Rectal smooth muscle tissue (tissue), 1 donor: ENCODE results near the gene GRM8.
"Not testable (repeated sequence)": the region's sequence is repeated elsewhere in the genome, so short reads cannot be mapped to it uniquely, and the experiment has no call there.

Experiments
- H3K27ac ChIP-seq: one replicate; pipeline ENCODE4 v1.7.0; 2013; ENCODE audit warnings: low read depth, low read length, inconsistent platforms
- H3K27me3 ChIP-seq: one replicate; pipeline ENCODE4 v1.7.0; 2013; ENCODE audit warnings: low read length; ENCODE audit not compliant: control insufficient read depth, insufficient read depth
- H3K36me3 ChIP-seq: one replicate; pipeline ENCODE4 v1.7.0; 2013; ENCODE audit warnings: low read length; ENCODE audit not compliant: control insufficient read depth, insufficient read depth
- H3K4me1 ChIP-seq: one replicate; pipeline ENCODE4 v1.7.0; 2013; ENCODE audit warnings: low read length; ENCODE audit not compliant: control insufficient read depth, insufficient read depth
- H3K4me3 ChIP-seq: one replicate; pipeline ENCODE4 v1.7.0; 2013; ENCODE audit warnings: low read length
- H3K9ac ChIP-seq: one replicate; pipeline ENCODE4 v1.7.0; 2013; ENCODE audit warnings: low read length

Gene GRM8

GRCh38 chr7:126924477-126924876, 328.3 kb downstream of the GRM8 start:
- Histone ChIP-seq H3K27ac (no peak overlapping the region), H3K9ac (no peak overlapping the region), H3K36me3 (no peaks in the 10 kb centered on the region), H3K4me1 (no peaks in the 10 kb centered on the region), H3K4me3 (no peak overlapping the region), H3K27me3 (no peaks in the 10 kb centered on the region)

GRCh38 chr7:126911627-126912026, 341.1 kb downstream of the GRM8 start:
- H3K4me1 ChIP-seq, H3K36me3 ChIP-seq, H3K27me3 ChIP-seq, H3K9ac ChIP-seq, H3K4me3 ChIP-seq, H3K27ac ChIP-seq: not testable (repeated sequence)

DNA sequence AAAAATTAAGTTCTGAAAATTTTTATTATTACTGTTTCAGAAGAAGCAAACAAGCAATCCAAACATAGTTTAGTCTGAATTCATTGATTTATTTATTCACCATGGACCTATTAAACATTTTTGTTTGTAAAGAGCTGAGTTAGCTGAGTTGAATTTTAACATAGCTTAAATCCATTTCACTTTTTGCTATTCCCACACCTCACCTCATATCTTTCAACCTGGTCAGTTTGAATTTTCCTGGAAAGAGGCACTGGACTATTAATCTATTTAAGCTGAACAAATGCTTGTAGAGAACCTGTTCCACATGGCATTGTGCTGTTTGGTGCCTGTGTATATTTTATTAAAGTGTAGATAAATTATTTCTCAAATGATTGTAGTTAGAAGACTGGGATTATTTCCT, 344.2 kb downstream of the GRM8 start:
- H3K27me3 ChIP-seq, H3K9ac ChIP-seq, H3K36me3 ChIP-seq, H3K4me3 ChIP-seq, H3K4me1 ChIP-seq, H3K27ac ChIP-seq: not testable (repeated sequence)

GRCh38 chr7:126907657-126908056, 345.1 kb downstream of the GRM8 start:
- not testable (repeated sequence) for H3K4me1 ChIP-seq, H3K27ac ChIP-seq, H3K4me3 ChIP-seq, H3K27me3 ChIP-seq, H3K9ac ChIP-seq, H3K36me3 ChIP-seq

DNA sequence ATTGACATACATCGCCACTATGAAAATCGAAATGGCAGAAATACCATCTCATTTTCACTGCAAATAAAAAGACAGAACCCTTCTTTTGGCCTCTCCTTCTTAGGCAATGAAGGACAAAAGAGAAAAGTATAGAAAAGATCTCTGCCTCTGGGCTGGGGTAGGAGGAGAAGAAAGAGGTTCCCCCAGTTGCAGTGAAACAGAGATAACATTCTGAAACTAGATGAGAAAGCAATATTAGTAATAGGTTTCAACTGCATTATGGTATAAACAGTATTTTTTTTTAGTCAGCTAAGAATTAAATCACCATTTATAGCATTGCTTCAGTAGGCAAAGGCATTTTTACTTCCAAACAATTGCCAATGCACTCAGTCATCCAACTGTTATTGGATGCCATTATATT, 347.5 kb downstream of the GRM8 start:
- not testable (repeated sequence) for H3K4me3 ChIP-seq, H3K27ac ChIP-seq, H3K4me1 ChIP-seq, H3K36me3 ChIP-seq, H3K27me3 ChIP-seq, H3K9ac ChIP-seq

DNA sequence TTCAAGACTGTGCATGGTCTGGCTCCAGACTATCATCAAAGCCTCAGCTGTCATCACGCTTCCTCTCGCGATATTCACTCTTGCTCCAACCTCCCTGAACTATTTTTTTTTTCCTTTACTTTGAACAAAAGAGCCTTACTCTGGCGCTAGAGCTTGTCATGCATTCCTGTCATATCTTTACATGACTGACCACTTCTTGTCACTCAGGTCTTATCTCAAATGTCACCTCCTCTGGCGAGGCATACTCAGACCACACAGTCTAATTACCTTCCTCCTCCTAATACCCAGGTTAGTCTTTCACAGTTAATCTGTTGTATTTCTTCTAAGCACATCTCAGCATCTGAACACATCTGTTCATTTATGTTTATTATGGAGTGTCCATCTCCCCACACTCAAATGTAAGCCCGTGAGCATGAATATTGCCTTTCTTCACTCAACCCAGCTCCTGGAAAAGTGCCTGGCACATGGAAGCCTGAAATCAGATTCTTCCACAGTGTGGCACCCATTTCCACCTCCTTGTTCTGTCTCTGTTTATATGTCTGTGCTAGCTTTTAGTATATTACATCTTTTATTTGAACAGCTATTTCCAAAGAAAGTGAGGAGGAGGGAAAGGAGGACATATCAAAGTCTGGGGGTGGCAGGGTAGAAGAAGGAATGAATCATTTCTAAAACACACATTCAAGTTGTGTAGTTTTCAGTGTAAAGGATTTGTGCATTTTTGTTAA, 351.5 kb downstream of the GRM8 start:
- H3K4me3 ChIP-seq, H3K4me1 ChIP-seq, H3K36me3 ChIP-seq, H3K27me3 ChIP-seq, H3K9ac ChIP-seq, H3K27ac ChIP-seq: not testable (repeated sequence)

GRCh38 chr7:126887980-126888379, 364.8 kb downstream of the GRM8 start:
- not testable (repeated sequence) for H3K9ac ChIP-seq

GRCh38 chr7:126887560-126887959, 365.2 kb downstream of the GRM8 start:
- not testable (repeated sequence) for H3K9ac ChIP-seq, H3K27ac ChIP-seq, H3K36me3 ChIP-seq, H3K4me3 ChIP-seq, H3K4me1 ChIP-seq, H3K27me3 ChIP-seq

More at GRCh38 chr7:126887980-126888379, 364.8 kb downstream of the GRM8 start:
- not testable (repeated sequence) for H3K4me1 ChIP-seq, H3K27me3 ChIP-seq, H3K27ac ChIP-seq, H3K36me3 ChIP-seq, H3K4me3 ChIP-seq

- H3K4me3 ChIP-seq, H3K9ac ChIP-seq, H3K4me1 ChIP-seq, H3K27ac ChIP-seq, H3K36me3 ChIP-seq, H3K27me3 ChIP-seq: not testable (repeated sequence)
Measured at GRCh38 chr7:126882730-126883129, 370.0 kb downstream of the GRM8 start.

DNA sequence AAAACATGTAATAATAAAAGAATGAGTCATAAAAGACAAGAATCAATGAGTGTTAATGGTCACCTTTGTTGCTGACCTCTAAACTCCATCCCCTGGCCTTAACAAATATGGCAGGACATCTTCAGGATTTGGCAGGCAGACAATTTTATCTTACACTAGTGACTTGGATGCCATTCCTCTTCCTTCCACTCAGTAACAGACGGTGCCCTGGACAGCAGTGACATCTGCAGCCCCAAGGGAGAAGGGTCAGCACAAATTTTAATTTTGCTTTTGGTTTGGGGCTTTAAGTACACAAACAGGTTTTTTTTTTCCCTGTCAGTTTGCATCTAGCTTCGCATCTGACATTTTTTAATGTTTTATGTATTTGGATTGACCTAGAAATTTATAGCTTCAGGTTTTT, 370.8 kb downstream of the GRM8 start:
- not testable (repeated sequence) for H3K27ac ChIP-seq, H3K4me1 ChIP-seq, H3K9ac ChIP-seq, H3K27me3 ChIP-seq, H3K36me3 ChIP-seq, H3K4me3 ChIP-seq

GRCh38 chr7:126881315-126881714, 371.4 kb downstream of the GRM8 start:
- Histone ChIP-seq H3K36me3 (no peaks in the 10 kb centered on the region), H3K27ac (no peak overlapping the region), H3K9ac (no peak overlapping the region), H3K27me3 (no peaks in the 10 kb centered on the region), H3K4me3 (no peak overlapping the region), H3K4me1 (no peaks in the 10 kb centered on the region)

- not testable (repeated sequence) for H3K36me3 ChIP-seq, H3K9ac ChIP-seq, H3K27ac ChIP-seq, H3K4me3 ChIP-seq, H3K27me3 ChIP-seq, H3K4me1 ChIP-seq
Measured at GRCh38 chr7:126876536-126876935, 376.2 kb downstream of the GRM8 start.

- no peak overlapping the region for H3K27ac ChIP-seq
- no peaks in the 10 kb centered on the region for H3K27me3 ChIP-seq
- H3K9ac ChIP-seq, result no peak overlapping the region
- H3K4me1 ChIP-seq, result no peaks in the 10 kb centered on the region
- no peaks in the 10 kb centered on the region for H3K36me3 ChIP-seq
- H3K4me3 ChIP-seq, result no peak overlapping the region
Measured at GRCh38 chr7:126856691-126857291, 395.9 kb downstream of the GRM8 start.
